Measurements from ENCODE around the gene CYCS. TPM values are rescaled to one million over a fixed set of nuclear protein-coding genes. Genes with fewer than 3 reads are reported as not detected.
A peak's percentile ranks its signal among the peaks of the same experiment; 100 is the strongest.

The CYCS gene
- polyA plus RNA-seq (2012; ENCODE audit: insufficient read length, low read depth): 186 TPM

DNA sequence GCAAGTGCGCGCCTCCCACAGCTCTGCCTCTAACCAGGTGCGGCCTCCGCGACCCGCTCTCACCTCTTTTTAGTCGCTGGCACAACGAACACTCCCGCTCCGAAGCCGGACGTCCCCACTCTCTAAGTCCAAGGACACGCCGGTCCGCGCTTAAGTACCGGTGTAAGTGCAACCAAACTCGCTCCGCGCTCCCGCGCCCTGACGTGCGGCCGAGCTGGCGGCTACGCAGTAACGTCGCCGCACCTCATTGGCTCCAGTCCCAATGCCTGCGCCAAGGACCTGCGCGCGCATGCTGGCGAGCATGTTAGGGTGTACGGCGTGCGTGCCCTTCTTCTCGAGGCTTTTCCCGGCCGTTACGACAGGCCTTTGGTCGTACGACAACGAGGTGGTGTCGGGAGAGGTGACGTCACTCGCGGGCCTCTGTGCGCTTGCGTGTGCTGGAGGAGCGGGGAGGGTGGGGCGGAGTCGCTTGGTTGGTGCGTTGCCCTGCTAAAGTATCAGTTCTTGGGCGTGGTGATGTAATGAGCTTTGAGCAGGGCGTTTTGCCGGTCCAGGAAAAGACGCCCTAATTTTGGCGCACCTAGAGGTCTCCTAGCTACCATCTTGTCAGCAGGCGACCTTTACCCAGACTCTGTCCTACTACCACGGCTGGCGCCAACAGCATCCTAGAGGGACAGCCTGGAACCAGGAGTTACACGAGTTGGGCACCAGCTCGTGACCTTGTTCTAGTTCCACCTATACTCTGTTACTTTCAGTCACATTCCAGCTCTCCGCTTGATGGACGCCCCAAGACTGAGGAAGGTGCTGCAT lies at the start of gene CYCS:
Gene CYCS (minus strand): TSS at position 124 of the 810 bp plus-strand sequence. CDS start 1,141 bp downstream, outside the sequence.
- no peak for TF ChIP-seq SIN3A (IDR thresholded peaks at IDR 0.05; ENCODE audit: borderline replicate concordance, insufficient read depth, low read length)
- TF ChIP-seq TAF1 (IDR thresholded peaks at IDR 0.05; ENCODE audit: borderline replicate concordance, insufficient read depth, low read length): peak; percentile 90; the same call in 1 of the 2 replicates
- TF ChIP-seq POLR2AphosphoS5 (IDR thresholded peaks at IDR 0.05; ENCODE audit: low read depth, low read length): peak; percentile 96
- no peak for TF ChIP-seq REST (IDR thresholded peaks at IDR 0.05; ENCODE audit: insufficient read depth in 1 of 2, low read depth in 2 of 2, low read length in 2 of 2)
- TF ChIP-seq FOXP2 (optimal IDR thresholded peaks at IDR 0.05; ENCODE audit: borderline replicate concordance, extremely low read depth, extremely low read length, insufficient read depth): peak; percentile 62

GRCh38 chr7:25173184-25173583 lies 48.1 kb upstream of the CYCS start:
- TF ChIP-seq REST (IDR thresholded peaks at IDR 0.05; ENCODE audit: insufficient read depth in 1 of 2, low read depth in 2 of 2, low read length in 2 of 2) (no peak), FOXP2 (optimal IDR thresholded peaks at IDR 0.05; ENCODE audit: borderline replicate concordance, extremely low read depth, extremely low read length, insufficient read depth) (no peak), POLR2AphosphoS5 (IDR thresholded peaks at IDR 0.05; ENCODE audit: low read depth, low read length) (no peak), SIN3A (IDR thresholded peaks at IDR 0.05; ENCODE audit: borderline replicate concordance, insufficient read depth, low read length) (no peak), TAF1 (IDR thresholded peaks at IDR 0.05; ENCODE audit: borderline replicate concordance, insufficient read depth, low read length) (no peak)

GRCh38 chr7:25171516-25171915 lies 46.5 kb upstream of the CYCS start:
- TF ChIP-seq TAF1 (IDR thresholded peaks at IDR 0.05; ENCODE audit: borderline replicate concordance, insufficient read depth, low read length): no peak
- no peak for TF ChIP-seq REST (IDR thresholded peaks at IDR 0.05; ENCODE audit: insufficient read depth in 1 of 2, low read depth in 2 of 2, low read length in 2 of 2)
- TF ChIP-seq FOXP2 (optimal IDR thresholded peaks at IDR 0.05; ENCODE audit: borderline replicate concordance, extremely low read depth, extremely low read length, insufficient read depth): no peak
- TF ChIP-seq SIN3A (IDR thresholded peaks at IDR 0.05; ENCODE audit: borderline replicate concordance, insufficient read depth, low read length): no peak
- no peak for TF ChIP-seq POLR2AphosphoS5 (IDR thresholded peaks at IDR 0.05; ENCODE audit: low read depth, low read length)

DNA sequence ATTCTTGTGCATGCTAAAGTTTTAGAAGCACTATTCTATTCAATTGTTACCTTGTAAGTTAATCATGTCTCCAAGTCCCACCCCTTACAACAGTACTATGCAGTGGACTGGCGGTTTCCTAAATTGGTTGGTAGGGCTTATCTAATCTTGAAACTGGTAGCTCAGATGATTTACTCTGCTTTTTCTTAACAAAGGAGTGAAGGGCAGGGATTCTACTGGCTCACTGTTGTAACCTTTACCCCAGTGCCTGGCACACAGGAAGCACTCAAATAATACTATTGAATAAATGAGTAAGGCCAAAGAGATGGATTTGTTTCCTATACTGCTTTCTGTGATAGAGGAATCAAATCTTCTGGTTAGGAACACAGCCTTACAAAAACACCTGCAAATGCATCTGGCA lies 46.0 kb upstream of the CYCS start:
- TF ChIP-seq POLR2AphosphoS5 (IDR thresholded peaks at IDR 0.05; ENCODE audit: low read depth, low read length) (no peak), REST (IDR thresholded peaks at IDR 0.05; ENCODE audit: insufficient read depth in 1 of 2, low read depth in 2 of 2, low read length in 2 of 2) (no peak)

Data from PFSK-1 (cell line).